Stomach (tissue), 9 donors: ENCODE data around the gene SUN1. TPM values are rescaled to one million over a fixed set of nuclear protein-coding genes. Genes with fewer than 3 reads are reported as not detected.
"Not testable (repeated sequence)": the region's sequence is repeated elsewhere in the genome, so short reads cannot be mapped to it uniquely, and the experiment has no call there.

Experiments used
- DNase-seq, 2 donors: peaks; one replicate each; pipeline versions ENCODE4 v3.0.0 to v3.0.0-alpha.2; 2013 to 2019
- H3K27ac ChIP-seq, 5 donors: fragments of 200-600 bp in 4 of 5; sonication (generic) in 4 of 5; one replicate each; pipeline ENCODE4 v1.5.1; 2013 to 2019; ENCODE audit warnings: mild to moderate bottlenecking in 1 of 5, moderate library complexity in 1 of 5
- H3K27me3 ChIP-seq, 3 donors: fragments of 200-600 bp; sonication (generic); one replicate each; pipeline ENCODE4 v1.5.1; 2017 to 2019; ENCODE audit warnings: mixed run types in 1 of 3
- H3K36me3 ChIP-seq, 4 donors: fragments of 200-600 bp; sonication (generic); 1 replicate in 3 of 4; 2 replicates in 1 of 4; pipeline ENCODE4 v1.5.1; 2016 to 2019
- H3K4me1 ChIP-seq, 4 donors: fragments of 200-600 bp; sonication (generic); one replicate each; pipeline ENCODE4 v1.5.1; 2016 to 2019
- H3K4me3 ChIP-seq, 4 donors: fragments of 200-600 bp; sonication (generic) in 3 of 4; one replicate each; pipeline ENCODE4 v1.5.1; 2016 to 2019; ENCODE audit warnings: mild to moderate bottlenecking in 1 of 4
- H3K9me3 ChIP-seq, 4 donors: fragments of 200-600 bp; sonication (generic); one replicate each; pipeline ENCODE4 v1.5.1; 2016 to 2019
- EP300 ChIP-seq: sonication (generic); formaldehyde crosslinking; IDR thresholded peaks from one replicate; pipeline ENCODE4 v1.6.1; 2017; ENCODE audit warnings: antibody characterized with exemption
- POLR2A ChIP-seq, 4 donors: fragments of 450-650 bp; IDR thresholded peaks; one replicate each; pipeline ENCODE4 v1.6.1; 2016; ENCODE audit warnings: antibody characterized with exemption in 4 of 4, control low read depth in 2 of 4, mild to moderate bottlenecking in 1 of 4, moderate library complexity in 1 of 4
- POLR2AphosphoS5 ChIP-seq, 3 donors: sonication (generic); formaldehyde crosslinking; IDR thresholded peaks; one replicate each; pipeline ENCODE4 v1.6.1; 2016; ENCODE audit warnings: antibody characterized with exemption in 3 of 3
- WGBS, 5 donors: extraction: QIAGEN DNeasy Blood & Tissue Kit in 3 of 5; methylation state at CpG; one replicate each; pipeline versions ENCODE4 v1.1.5 to v1.1.7; 2013 to 2018; 5-methylcytosine and 5-hydroxymethylcytosine counted together
- intact Hi-C: fragments of 100-400 bp; cut with DNase I; formaldehyde crosslinking; loops from one replicate; pipeline ENCODE4 v1.15.1; 2023; ENCODE audit warnings: low total_unique reads
- polyA plus RNA-seq, 3 donors: library from polyadenylated mRNA; stranded (reverse); fragments of 200-250 nt; gene quantifications; one replicate each; pipeline ENCODE4 v1.2.3, GENCODE V29; 2013
- total RNA-seq, 5 donors: library from RNA; depleted of rRNA; stranded (reverse); fragments of >200 nt; gene quantifications; one replicate each; pipeline versions ENCODE4 v1.1.0 to v1.2.3, GENCODE V29; 2014 to 2016
- TF ChIP-seq, protein P1 (sequence below), 7 experiments: fragments of 450-650 bp in 4 of 7; fragments of 200-600 bp in 3 of 7; sonication (generic) in 3 of 7; IDR thresholded peaks; one replicate each; pipeline ENCODE4 v1.5.1; 2016 to 2019; ENCODE audit warnings: antibody characterized with exemption in 7 of 7, control low read depth in 2 of 7, mild to moderate bottlenecking in 1 of 7
- donor health status: healthy with polysubstance abuse.
- donor health status: Bipolar disorder and iron deficiency.
- donor health status: healthy.

Gene SUN1
- total and polyA plus RNA-seq, 8 donors = 15.9 to 242 (median 117) TPM

DNA sequence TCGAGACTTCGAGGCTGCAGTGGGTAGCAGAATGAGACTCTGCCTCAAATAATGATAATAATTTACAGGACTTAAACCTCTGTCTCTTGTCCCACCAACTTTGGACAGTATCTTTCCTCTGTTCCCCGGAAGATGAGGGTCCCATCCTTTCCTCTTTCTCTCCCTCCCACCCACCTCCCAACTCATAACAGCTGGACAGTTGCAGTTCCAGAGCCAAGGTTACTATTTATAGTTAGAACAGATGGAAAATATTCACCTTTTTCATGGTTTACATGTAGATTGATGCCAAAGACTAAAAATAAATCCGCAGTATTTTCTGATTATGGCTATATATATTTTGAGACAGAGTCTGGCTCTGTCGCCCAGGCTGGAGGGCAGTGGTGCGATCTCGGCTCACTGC lies 31.6 kb upstream of the SUN1 start:
- H3K27me3 ChIP-seq = no peaks in the 10 kb centered on the region
- no peaks in the 10 kb centered on the region for H3K9me3 ChIP-seq
- no peak for TF ChIP-seq POLR2A (IDR thresholded peaks at IDR 0.05)
- no peak for TF ChIP-seq EP300
- TF ChIP-seq, protein P1, sequence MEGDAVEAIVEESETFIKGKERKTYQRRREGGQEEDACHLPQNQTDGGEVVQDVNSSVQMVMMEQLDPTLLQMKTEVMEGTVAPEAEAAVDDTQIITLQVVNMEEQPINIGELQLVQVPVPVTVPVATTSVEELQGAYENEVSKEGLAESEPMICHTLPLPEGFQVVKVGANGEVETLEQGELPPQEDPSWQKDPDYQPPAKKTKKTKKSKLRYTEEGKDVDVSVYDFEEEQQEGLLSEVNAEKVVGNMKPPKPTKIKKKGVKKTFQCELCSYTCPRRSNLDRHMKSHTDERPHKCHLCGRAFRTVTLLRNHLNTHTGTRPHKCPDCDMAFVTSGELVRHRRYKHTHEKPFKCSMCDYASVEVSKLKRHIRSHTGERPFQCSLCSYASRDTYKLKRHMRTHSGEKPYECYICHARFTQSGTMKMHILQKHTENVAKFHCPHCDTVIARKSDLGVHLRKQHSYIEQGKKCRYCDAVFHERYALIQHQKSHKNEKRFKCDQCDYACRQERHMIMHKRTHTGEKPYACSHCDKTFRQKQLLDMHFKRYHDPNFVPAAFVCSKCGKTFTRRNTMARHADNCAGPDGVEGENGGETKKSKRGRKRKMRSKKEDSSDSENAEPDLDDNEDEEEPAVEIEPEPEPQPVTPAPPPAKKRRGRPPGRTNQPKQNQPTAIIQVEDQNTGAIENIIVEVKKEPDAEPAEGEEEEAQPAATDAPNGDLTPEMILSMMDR (IDR thresholded peaks at IDR 0.05) = no peak
- TF ChIP-seq POLR2AphosphoS5 (IDR thresholded peaks at IDR 0.05) = no peak
- no peaks in the 10 kb centered on the region for H3K36me3 ChIP-seq
- H3K4me1 ChIP-seq = peaks cover 10 to 33% (median 18%) of the 10 kb centered on the region in 4 donors
- H3K27ac ChIP-seq = peak overlapping the region in 2 of 5 donors; percentile 27 to 85
- WGBS, 5 donors = 69 to 90% (median 85%) methylated on average over 7 of the region's 7 CpGs
- intact Hi-C loops = no loop called here
- no peak for DNase-seq
- no peak overlapping the region for H3K4me3 ChIP-seq

DNA sequence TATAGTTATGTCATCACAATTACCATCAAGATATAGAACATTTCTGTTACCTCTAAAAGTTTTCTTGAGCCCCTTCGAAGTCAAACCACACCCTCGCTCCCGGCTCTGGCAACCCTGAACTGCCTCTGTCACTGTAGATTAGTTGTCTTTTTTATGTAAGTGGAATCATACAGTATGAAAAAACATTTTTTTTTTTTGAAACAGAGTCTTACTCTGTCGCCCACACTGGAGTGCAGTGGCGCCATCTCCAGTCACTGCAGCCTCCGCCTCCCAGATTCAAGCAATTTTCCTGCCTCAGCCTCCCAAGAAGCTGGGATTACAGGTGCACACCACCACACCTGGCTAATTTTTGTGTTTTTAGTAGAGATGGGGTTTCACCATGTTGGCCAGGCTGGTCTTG lies 30.9 kb upstream of the SUN1 start:
- H3K27me3 ChIP-seq, intact Hi-C loops, H3K4me3 ChIP-seq, DNase-seq, H3K36me3 ChIP-seq, H3K9me3 ChIP-seq: not testable (repeated sequence)
- peaks cover 10 to 33% (median 18%) of the 10 kb centered on the region in 4 donors for H3K4me1 ChIP-seq
- peak overlapping the region in 4 of 5 donors; percentile 28 to 85 (median 70) for H3K27ac ChIP-seq
- WGBS, 5 donors = 49 to 63% (median 61%) methylated on average over 6 of the region's 6 CpGs

DNA sequence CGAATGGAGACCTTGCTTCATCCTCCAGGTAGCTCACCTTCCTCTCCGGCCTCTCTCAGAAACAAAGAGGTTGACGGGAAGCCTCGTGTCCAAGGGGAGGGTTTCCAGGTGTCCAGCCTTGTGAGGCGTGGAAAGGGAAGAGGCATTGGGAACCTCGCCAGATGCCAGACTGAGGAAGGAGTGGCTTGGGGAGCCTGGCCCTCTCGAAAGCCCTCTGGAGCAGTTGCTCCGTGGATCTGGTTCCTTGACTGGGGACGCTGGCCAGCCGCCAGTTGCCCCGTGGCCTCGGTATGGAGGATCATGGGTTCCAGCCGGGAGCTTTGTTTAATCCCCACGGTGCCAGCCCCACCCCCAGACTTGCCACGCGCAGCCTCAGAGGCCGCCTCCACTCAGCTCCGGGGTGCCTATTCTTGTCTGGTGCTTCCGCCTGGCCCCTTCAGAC lies 30.3 kb upstream of the SUN1 start:
- Histone ChIP-seq H3K36me3 (no peaks in the 10 kb centered on the region), H3K4me1 (peaks cover 10 to 33% (median 18%) of the 10 kb centered on the region in 4 donors), H3K27ac (peak overlapping the region in 4 of 5 donors; percentile 28 to 85 (median 70)), H3K27me3 (no peaks in the 10 kb centered on the region), H3K9me3 (no peaks in the 10 kb centered on the region), H3K4me3 (peak overlapping the region; percentile 19 to 24 (median 23))
- intact Hi-C loops = no loop called here
- peak; percentile 76 to 86 for DNase-seq
- TF ChIP-seq, protein P1 (IDR thresholded peaks at IDR 0.05) = no peak
- TF ChIP-seq POLR2AphosphoS5 (IDR thresholded peaks at IDR 0.05) (peak in 2 of 3 donors; percentile 17 to 38), POLR2A (IDR thresholded peaks at IDR 0.05) (no peak), EP300 (no peak)
- 15 to 35% (median 22%) methylated on average over 16 to 19 of the region's 19 CpGs for WGBS, 5 donors

DNA sequence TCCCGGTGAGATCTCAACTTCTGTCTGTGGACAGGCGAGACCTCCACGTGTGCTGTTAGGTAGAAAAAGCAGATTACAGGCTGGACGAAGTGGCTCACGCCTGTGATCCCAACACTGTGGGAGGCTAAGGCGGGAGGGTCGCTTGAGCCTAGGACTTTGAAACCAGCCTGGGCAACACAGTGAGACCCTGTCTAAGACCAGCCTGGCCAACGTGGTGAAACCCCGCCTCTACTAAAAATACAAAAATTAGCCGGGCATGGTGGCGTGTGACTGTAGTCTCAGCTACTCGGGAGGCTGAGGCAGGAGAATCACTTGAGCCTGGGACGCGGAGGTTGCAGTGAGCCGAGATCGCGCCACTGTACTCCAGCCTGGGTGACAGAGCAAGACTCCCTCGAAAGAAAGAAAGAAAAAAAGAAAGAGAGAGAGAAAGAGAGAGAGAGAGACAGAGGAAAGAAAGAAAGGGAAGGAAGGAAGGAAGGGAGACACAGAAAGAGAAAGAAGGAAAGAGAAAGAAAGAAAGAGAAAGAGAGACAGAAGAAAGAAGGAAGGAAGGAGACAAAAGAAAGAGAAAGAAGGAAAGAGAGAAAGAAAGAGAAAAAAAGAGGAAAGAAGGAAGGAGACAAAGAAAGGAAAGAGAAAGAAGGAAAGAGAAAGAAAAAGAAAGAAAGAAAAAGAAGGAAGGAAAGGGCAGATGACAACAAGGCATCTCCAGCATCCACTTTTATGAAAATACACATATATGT lies 29.6 kb upstream of the SUN1 start:
- Histone ChIP-seq H3K4me1 (peaks cover 10 to 31% (median 18%) of the 10 kb centered on the region in 4 donors), H3K4me3 (peak overlapping the region; percentile 19 to 24 (median 23)), H3K9me3 (no peaks in the 10 kb centered on the region), H3K36me3 (no peaks in the 10 kb centered on the region), H3K27me3 (no peaks in the 10 kb centered on the region), H3K27ac (peak overlapping the region in 4 of 5 donors; percentile 28 to 85 (median 70))
- TF ChIP-seq, protein P1 (IDR thresholded peaks at IDR 0.05) = no peak
- TF ChIP-seq POLR2AphosphoS5 (IDR thresholded peaks at IDR 0.05) (no peak), POLR2A (IDR thresholded peaks at IDR 0.05) (no peak), EP300 (no peak)
- intact Hi-C loops = no loop called here
- DNase-seq = no peak
- 68 to 81% (median 72%) methylated on average over 17 to 18 of the region's 18 CpGs for WGBS, 5 donors

DNA sequence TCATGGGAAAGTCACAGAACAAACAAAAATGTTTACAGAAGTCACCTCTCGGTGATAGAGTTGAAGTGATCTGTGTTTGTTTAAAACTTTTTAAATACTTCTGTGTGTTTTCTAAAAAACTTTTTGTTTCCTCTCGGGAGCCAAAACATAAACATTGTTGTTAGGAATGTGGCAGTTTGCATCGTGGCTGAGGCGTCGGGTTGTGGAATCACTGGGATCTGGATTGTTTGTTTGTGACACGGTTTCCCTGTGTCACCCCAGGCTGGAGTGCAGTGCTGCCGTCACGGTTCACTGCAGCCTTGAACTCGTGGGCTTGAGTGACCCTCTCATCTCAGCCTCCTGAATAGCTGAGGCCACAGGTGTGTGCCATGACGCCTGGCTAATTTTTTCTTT lies 29.0 kb upstream of the SUN1 start:
- intact Hi-C loops = no loop called here
- Histone ChIP-seq H3K9me3 (no peaks in the 10 kb centered on the region), H3K27ac (peak overlapping the region in 2 of 5 donors; percentile 28 to 85), H3K4me3 (no peak overlapping the region), H3K27me3 (no peaks in the 10 kb centered on the region), H3K4me1 (peaks cover 10 to 30% (median 18%) of the 10 kb centered on the region in 4 donors), H3K36me3 (no peaks in the 10 kb centered on the region)
- DNase-seq = no peak
- TF ChIP-seq, protein P1 (IDR thresholded peaks at IDR 0.05) = no peak
- TF ChIP-seq POLR2AphosphoS5 (IDR thresholded peaks at IDR 0.05) (no peak), POLR2A (IDR thresholded peaks at IDR 0.05) (no peak), EP300 (no peak)
- 47 to 62% (median 57%) methylated on average over 10 of the region's 10 CpGs for WGBS, 5 donors

DNA sequence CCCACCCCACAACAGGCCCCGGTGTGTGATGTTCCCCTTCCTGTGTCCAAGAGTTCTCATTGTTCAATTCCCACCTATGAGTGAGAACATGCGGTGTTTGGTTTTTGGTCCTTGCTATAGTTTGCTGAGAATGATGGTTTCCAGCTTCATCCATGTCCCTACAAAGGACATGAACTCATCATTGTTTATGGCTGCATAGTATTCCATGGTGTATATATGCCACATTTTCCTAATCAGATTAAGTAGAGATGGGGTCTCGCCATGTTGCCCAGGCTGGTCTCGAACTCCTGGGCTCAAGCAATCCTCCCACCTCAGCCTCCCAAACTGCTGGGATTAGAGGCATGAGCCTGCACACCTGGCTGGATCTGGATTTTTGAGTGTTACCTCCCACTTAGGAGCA lies 28.5 kb upstream of the SUN1 start:
- H3K36me3 ChIP-seq, H3K27me3 ChIP-seq, DNase-seq, H3K27ac ChIP-seq, H3K9me3 ChIP-seq, intact Hi-C loops, H3K4me3 ChIP-seq: not testable (repeated sequence)
- H3K4me1 ChIP-seq = peaks cover 10 to 30% (median 18%) of the 10 kb centered on the region in 4 donors
- 70 to 99% (median 95%) methylated on average over 3 to 4 of the region's 4 CpGs for WGBS, 5 donors
